GM21737 (cell line): ENCODE measurements around the gene OR6S1.
A peak's percentile ranks its signal among the peaks of the same experiment; 100 is the strongest.

Experiments used
- ATAC-seq: cut with Tn5 transposase; IDR thresholded peaks from one replicate; pipeline ENCODE4 v1.9.1; 2021; ENCODE audit warnings: mild to moderate bottlenecking, moderate library complexity; ENCODE audit not compliant: unreplicated experiment

OR6S1 gene

GRCh38 chr14:20641591-20641990 is at the start of gene OR6S1:
TSS of gene OR6S1 (minus strand) at chr14:20641691. CDS start at chr14:20641691, 0 bp downstream.
- ATAC-seq = no peak

DNA sequence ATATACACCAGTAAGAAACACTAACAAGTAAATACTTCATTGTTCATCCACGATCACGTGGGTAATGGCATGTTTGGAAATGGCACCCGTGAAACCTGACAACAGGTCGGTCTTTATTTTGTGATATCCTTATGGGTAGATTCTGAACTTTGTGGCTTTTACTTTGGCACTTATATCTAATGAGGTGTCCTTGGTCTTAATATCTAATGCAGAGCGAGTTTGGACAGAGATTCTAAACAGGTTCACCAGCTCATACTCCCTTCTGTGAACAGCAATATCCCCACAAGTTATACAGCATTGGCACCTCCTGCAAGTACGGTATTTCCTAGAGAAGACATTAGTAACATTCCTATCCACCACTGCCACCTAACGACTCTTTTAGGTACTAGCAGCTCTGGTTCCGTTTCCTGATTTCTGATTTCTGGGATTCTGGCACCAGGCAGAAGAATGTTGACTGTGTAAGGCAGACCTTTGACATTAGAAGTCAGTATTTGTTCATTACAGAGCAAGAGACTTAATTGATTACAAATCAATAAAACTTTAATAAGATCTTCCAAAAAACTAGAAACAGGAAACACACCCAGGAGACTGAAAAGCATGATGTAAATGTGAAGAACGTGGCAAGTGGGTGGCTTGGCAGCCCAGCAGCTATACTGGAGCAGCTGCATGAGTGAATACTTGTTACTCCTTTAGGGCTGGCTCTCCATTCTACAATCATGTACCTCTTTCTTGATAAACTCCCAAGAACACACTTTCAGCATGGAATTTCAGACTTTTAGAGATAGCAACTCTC is 49.6 kb upstream of the OR6S1 start:
- no peak for ATAC-seq

DNA sequence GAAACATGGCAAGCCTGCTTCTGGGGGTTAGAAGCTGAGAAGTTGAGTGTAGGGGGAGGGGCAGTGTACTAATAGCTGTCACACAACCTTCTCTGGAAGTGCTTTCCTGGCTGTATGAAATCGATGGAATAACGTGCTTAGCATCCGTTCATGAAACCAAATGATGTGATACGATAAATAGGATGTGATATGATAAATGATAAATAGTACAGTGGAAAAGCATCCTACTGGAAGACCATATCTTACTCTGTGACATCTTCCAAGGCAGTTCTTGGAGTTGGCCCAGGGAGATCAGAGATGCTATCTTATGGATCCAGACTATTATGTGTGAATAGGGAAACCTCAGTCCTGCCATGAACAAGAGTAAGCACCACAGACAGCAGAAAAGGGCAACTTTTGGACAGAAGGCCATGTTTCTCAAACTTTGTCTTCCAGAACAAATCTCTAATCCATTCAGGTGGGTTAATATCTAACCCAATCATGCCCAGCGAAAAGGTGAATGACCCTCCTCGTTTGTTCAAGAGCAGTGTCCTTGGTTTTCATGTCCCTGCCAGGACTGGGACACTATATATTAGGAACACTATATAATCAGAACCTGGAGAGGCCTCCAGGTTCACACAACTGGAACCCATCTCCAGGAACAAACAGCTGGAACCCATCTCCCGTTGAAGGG is 46.8 kb upstream of the OR6S1 start, which contains the start of gene ANG:
Gene ANG (plus strand): TSS at position 598 of the 673 bp plus-strand sequence. CDS start 4,801 bp downstream, outside the sequence.
- no peak for ATAC-seq

- no peak for ATAC-seq
Measured at GRCh38 chr14:20687362-20688166, 46.1 kb upstream of the OR6S1 start.

DNA sequence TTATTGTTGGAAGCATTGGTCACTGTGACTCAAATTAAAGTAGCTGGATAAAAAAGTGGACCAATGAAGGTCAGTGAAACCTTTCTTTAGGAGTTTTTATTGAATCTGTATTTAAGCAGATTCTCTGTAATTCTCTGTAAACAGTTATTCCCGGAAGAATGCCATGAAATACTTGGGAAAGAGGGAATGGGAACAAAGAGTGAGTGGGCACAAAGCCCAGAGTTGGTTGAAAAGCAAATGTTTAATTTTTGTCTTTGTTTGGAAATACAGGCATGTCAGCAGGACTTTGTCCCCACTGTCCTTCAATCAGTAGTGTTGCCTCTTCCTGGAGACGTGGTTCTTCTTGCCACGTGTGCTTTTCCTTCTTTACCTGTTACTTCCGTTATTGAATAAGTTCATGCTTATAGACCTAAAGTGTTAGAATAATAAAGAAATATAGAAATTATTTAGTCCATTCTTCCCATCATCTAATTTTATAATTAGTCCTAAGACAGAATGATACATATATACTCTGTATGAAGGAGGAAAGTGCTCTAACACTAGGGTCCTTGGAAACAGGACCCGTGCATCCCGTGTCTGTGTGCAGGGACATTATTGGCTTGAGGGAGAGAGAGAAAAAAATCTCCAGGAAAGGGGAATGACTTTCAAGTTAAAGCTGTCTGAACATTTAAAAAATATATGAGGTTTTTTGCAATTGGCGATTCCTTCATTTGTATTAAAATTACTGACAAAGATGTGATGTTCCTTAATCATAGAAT is 45.1 kb upstream of the OR6S1 start:
- ATAC-seq = no peak

DNA sequence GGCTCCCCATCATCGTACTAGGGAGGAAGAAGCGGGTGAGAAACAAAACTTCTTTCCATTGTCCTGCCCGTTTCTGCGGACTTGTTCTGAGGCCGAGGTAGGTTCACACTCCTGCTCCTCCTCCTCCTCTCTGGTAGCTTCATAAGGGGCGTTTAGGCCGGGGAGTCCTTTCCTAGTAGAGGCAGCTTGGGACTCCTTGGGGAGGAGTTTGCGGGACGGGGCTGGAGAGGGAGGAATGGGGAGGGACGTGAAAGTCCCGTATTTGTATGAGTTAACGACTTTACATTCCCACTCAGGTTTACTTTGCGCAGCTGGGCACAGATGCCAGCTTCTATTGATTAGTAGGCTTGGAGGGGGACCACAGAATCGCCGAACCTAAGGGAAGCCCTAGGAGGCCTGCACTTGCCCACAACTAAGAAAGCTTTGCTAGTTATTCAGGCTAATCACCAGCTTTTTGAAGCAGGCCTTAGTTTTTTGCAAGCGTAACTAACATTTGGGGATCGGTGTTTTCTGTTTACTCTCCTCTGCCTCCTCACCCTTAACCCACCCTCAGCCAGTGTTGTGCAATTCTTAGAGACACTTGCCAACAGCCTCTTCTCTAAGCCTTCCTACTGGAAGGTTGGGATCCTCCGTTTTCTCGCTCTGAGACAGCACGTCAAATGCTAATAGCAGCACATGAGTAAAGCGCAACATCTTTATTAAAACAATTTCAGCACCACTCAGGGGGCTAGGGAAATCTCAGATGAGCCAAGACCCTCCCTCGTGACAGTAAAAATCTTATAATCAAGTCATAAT is 43.4 kb upstream of the OR6S1 start:
- no peak for ATAC-seq

DNA sequence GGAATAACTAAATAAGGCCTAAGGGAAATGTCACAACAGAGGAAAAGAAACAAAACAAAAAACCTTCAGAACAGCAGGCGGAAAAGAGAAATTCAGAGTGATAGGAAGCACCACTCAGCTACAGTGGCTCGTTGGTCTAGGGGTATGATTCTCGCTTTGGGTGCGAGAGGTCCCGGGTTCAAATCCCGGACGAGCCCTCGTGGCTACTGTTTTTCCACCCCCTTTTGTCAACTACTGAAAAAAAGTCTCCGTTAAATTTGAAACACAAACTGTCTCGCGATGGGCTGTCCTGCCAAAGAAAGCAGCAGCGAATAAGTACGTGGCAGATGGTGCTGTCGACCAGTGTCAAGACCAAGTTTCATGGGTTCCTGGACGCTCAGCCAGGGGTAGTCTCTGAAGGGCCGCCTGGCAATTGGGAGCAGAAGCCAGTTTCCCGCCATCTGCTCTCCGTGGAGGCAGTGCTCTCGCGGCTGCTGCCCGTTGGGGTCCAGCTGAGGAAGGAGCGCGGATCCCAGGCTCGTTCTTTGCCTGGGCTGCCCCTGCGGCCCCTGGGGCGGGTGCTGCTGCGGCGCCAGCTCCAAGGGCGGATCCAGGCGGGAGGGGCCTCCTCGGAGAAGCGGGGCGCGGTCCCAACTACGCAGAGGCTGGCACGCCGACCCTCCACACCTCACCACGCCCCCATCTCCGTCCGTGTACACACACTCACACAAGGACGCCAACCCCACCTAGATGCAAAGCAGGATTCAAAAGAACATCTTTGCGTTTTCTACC is 42.6 kb upstream of the OR6S1 start, which contains the start of gene RNASE4:
Gene RNASE4 (plus strand): TSS at position 670 of the 771 bp plus-strand sequence. CDS start 14,812 bp downstream, outside the sequence.
- peak; percentile 25 for ATAC-seq

DNA sequence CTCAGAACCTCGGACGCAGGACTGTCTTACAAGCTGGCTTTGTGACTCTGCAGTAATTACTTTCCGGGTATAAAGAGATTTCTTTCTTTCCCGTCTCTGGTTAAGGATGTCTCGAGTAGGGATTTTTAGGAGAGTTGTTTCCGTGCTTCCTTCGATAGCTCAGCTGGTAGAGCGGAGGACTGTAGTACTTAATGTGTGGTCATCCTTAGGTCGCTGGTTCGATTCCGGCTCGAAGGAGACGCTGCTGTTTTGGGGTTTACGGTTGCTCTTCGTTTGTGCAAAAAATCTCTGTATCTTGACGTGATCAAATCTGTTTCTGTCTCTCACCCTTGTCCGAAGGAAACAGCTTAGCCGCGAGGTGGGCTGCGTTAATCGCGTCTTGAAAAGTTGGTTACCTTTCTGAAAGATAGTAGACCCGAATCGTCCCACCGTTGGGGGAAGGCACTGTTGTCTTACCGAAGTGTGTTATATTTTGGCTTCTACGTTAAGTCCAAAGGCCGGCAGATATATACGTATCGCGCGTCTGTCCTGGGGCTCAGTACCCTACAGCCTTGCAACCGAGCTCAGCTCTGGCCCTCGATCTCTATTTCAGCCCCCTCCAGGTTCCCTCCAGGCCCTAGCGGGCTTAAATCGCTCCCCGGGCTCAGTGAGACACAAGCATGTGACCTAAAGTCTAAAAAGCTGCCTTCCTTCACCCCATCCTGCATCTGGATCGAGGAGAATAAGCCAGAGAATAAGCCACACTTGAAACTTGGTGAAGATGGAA is 41.8 kb upstream of the OR6S1 start:
- peak; percentile 19 for ATAC-seq

DNA sequence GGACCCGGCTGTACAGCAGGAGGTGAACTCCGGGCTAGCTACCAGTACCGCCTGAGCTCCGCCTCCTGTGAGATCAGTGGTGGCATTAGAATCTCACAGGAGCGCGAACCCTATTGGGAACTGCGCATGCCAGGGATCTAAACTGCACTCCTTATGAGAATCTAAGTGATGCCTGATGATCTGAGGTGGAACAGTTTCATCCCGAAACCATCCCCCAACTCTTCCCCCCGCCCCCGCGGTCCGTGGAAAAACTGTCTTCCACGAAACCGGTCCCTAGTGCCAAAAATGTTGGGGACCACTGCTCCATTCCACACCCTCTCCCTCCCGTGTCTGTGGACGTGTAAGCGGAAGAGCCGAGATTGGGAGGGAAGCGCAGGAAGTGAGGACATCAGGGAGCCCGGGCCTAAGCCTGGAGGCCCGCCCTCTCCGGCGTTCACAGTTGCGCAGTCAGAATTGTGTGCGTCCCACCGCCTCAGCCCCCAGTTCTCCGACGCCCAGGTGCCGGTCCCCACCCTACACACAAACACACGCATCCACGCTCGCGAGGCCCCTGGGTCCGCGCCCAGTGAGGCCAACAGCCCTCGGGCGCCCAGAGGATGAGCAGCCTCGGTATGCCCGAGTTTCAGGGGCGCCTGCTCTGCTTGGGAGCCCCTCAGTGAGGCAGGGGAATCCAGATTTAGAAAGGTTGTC is 41.1 kb upstream of the OR6S1 start:
- ATAC-seq = peak; percentile 40

GRCh38 chr14:20682127-20682434 is 40.6 kb upstream of the OR6S1 start:
- ATAC-seq = no peak

DNA sequence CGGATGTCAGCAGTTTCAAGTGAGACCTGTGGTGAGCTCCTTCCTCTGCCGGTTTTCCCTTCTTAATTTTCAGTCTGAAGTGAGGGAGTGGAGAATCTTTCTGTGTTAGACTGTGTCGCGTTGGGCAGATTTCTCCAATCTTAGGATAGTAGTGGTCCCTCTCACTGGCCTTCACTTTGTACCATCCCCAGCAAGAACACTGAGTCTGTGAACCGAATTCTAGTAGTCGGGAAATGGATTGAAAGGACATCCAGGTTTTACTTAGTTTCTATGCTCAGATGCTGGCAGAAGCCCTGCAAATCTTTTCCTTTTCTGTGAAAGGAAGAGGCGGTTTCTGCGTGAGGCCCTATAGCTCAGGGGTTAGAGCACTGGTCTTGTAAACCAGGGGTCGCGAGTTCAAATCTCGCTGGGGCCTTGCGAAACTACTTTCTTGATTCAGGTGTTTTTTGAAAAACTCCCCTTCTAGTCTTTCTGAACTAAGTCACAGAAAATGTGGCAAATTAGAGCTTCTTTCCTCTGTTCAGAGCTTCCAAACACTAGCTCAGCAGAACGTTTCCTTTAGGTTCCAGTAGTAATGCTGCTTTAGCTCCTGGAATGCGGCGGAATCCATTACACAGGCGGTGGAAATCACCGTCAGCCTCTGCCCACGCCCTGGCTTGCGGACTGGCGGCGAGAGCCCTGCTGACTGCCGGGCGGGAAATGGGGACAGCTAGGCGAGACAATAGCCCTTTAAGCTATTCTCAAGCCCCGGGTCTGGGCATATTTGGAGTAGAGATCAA is 40.0 kb upstream of the OR6S1 start:
- ATAC-seq = peak; percentile 22

- ATAC-seq = peak; percentile 18
Measured at GRCh38 chr14:20680843-20681347, 39.4 kb upstream of the OR6S1 start.

DNA sequence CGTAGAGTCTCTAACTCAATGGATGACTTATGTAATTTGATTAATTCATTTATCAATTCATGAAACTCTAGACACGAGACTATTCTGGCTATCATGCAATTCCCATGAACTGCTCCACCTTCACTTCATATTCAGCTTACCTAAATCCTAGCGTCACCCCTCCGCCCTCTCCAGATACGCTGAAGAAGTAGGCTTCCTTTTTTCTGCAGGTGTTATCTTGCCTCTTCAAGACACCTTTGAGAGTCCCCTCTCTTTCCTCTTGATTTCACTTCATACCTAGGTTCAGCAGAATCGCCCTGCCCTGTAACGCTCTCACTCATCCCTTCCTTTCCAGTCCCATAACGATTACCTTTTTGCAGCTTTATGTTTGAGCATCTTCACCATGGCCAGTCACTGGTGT is 38.9 kb upstream of the OR6S1 start:
- ATAC-seq = no peak

DNA sequence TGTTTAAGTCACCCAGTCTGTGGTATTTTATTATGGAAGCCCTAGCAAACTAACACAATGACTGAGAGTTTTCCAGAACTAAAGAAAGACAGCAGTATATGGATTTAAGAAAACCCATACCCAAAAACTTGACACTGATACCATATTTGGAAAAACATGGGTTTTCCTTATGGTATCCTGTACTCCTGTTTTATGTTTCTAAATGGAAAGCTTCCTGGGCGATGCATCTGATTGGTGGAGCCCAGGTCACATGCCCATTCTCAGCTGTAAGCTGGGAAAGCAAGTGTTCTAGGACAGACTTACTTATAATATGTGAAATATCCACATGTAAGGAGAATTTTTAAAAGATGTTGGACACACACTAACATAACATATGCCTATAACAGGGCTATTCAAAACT is 38.4 kb upstream of the OR6S1 start:
- ATAC-seq = no peak

GRCh38 chr14:20676072-20676471 is 34.6 kb upstream of the OR6S1 start:
- ATAC-seq = no peak

DNA sequence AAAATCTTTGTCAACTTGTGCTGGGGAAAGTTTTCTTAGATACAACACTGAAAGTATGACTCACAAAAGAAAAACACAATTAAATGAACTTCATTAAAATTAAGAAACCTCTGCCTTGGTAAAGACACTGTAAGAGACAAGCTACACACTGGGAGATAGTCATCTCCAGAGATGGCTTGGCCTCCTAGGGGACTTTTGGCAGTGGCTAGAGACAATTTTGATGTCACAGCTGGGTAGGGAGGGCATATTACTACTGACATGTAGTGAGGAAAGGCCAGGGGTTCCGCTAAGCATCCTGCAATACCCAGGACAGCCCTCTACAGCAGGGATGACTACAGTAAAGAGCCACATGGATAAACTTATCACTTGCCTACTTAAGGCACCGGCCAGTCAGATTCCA is 34.2 kb upstream of the OR6S1 start:
- ATAC-seq = no peak
